Left renal cortex interstitium (tissue), 4 donors: ENCODE results near the gene PHF21B. TPM values are rescaled to one million over a fixed set of nuclear protein-coding genes. Genes with fewer than 3 reads are reported as not detected.
"Not testable (repeated sequence)": the region's sequence is repeated elsewhere in the genome, so short reads cannot be mapped to it uniquely, and the experiment has no call there.

ENCODE experiments used
- DNase-seq, 4 donors: peaks; one replicate each; pipeline ENCODE4 v3.0.0-alpha.2; 2013; ENCODE audit warnings: low read depth in 4 of 4, low spot score in 2 of 4, missing footprints in 1 of 4
- polyA plus RNA-seq, 4 donors: library from polyadenylated mRNA; unstranded; fragments of 120-200 nt; gene quantifications; one replicate each; pipeline ENCODE4 v1.2.1, GENCODE V29; 2013; ENCODE audit not compliant: insufficient read length in 4 of 4

Gene PHF21B
- polyA plus RNA-seq, 4 donors, result 3.6 to 8.9 (median 6.2) TPM

DNA sequence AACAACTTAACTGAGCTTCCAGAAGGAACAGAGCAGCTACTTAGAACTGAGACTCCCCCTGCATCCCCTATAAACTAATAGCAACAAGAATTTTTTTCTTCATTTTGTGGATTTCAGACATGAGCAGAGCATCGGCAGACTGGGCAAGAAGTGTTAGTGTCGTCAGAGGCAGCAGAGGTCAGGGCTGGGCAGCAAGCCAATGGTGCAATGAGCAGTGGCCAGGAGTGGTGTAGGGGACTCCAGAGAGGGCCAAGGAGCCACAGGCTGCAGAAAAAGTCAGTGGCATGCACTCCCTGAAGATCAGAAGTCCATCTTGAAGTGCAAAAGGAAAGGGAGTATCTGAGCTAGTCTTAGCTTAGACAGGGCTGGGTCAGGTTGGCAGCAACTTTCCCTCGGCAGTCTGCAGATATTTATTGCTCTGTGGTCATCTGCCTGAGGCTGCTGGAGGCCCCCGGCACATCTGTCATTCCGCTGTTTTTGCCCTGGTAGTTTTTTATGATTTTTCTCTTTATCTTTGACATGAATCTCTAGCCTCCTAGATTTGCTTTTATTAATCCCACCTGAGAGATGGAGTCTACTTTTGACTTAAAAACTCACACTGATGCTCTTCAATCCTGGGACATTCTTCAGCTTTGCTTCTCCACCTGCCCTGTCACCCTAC is 105.2 kb downstream of the PHF21B start:
- not testable (repeated sequence) for DNase-seq

DNA sequence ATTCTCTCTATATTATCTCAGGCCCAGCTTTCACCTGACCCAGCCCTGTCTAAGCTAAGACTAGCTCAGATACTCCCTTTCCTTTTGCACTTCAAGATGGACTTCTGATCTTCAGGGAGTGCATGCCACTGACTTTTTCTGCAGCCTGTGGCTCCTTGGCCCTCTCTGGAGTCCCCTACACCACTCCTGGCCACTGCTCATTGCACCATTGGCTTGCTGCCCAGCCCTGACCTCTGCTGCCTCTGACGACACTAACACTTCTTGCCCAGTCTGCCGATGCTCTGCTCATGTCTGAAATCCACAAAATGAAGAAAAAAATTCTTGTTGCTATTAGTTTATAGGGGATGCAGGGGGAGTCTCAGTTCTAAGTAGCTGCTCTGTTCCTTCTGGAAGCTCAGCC is 106.6 kb downstream of the PHF21B start:
- not testable (repeated sequence) for DNase-seq

DNA sequence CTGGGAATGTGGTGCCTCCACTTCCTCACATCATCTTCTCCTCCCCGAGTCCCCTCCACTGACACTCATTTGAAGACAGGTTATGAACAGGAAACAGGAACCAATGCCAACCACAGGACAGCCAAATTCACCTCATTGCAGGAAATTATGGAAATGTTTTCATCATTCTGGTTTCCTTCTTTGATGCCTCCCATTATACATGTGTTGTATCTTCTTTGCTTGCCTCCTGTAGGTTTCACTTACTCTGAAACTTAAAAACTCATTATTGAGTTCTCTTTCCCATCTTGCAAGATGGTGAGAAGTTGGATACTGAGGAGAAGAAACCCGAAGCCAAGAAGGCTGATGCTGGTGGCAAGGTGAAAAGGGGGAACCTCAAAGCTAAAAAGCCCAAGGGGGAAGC is 108.5 kb downstream of the PHF21B start:
- no peak for DNase-seq

DNA sequence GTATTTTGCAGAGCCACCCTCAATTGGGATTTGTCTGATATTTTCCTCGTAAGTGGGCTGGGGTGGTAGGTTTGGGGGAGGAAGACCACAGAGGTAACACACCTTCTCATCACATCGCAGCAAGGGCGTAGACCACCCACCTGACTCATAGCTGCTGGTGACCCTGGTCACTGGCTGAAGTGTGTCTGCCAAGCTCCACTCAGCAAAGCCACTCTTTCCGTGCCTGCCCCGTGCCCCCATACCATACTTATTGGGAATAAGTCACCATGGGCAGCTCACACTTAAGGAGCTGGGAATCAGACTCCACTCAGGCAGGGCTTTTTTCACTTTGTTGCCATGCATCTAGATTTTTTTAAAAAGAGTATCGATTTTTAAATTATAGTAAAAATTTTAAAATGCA is 111.6 kb downstream of the PHF21B start:
- DNase-seq, result no peak

DNA sequence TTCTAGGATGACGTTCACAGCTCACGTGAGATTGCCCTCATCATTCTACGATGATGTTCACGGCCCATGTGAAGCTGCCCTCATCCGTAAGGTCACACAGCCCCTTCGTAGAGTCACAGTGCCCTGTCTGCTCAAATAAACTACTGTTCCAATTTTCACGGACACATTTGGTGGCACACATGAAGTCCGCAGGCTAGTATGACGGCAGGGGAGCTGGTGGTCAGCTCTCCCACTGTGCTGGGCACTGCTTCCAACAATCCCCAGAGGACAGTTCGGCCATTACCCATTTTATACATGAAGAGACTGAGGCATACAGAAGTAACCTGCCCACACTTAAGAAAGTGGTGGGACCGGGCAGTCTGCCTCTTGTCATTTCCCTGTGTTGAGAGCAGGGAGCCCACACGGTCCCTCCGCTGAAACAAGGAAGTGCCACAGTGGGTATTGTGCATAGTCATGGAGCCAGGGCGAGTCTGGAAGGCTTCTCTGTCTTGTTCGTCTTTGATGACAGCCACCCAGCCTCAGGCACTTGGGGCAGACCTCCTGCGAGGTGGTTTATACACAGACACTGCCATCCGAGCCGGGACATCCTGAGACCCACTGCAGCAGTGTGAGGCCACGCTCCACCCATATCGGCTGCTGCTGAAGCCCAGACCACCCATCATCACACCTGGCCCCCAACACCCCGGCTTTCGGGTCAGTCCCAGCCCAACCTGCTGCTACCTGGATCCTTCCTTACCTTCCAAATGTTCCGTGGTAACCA is 114.3 kb downstream of the PHF21B start:
- no peak for DNase-seq

DNA sequence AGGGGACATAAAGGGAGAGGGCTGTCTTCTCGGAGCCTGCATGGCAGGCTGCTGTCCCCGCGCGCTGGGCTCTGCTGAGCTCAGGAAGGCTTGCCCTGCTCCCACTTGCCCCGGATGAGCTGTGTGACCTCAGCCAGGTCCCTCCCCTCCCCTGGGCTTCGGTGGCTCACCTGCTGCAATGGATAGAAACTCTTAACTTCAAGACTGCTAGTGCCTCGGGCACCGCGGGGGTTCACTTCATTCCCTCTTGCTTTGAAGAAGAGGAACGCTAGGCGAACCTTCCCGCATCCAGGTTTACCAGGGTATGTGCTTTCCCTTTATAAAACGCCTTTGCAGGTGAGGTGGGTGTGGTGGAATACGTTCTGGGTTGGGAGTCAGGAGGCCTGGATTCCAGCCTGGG is 115.0 kb downstream of the PHF21B start:
- no peak for DNase-seq

DNA sequence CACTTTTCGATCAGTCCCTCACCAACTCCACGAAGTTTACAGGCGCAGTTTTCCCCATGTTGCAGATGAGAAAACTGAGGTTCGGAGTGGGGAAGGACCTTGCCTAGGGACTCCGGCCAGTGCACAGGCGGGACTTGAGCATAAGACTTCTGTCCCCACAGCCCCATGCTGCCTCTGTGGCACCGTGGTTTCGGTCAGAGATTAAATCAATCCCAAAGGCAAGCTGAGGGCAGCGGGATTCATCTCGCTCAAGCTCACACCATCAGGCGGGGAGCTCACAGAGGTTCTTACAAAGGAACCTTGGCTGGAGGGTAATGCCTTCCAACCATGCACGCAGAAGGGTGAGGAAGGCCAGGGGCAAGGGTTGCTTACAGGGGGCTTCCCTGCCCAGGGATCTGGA is 115.5 kb downstream of the PHF21B start:
- DNase-seq, result no peak

DNA sequence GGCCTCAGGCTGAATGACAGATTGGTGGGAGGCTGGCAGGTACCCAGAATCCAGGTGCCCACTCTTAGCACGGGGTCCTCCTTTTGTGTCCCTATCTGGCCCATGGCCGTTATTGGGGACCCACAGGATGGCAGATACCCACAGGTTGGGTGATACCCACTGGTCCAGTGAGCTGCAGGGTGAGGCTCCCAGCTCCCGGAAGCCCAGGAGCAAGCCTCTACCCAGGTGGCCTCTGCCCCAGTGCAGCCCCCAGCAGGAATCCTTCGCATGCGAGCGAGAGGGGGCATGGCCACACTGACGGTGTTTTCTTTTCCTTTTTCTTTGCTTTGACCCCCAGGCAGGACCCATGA is 116.1 kb downstream of the PHF21B start:
- no peak for DNase-seq

DNA sequence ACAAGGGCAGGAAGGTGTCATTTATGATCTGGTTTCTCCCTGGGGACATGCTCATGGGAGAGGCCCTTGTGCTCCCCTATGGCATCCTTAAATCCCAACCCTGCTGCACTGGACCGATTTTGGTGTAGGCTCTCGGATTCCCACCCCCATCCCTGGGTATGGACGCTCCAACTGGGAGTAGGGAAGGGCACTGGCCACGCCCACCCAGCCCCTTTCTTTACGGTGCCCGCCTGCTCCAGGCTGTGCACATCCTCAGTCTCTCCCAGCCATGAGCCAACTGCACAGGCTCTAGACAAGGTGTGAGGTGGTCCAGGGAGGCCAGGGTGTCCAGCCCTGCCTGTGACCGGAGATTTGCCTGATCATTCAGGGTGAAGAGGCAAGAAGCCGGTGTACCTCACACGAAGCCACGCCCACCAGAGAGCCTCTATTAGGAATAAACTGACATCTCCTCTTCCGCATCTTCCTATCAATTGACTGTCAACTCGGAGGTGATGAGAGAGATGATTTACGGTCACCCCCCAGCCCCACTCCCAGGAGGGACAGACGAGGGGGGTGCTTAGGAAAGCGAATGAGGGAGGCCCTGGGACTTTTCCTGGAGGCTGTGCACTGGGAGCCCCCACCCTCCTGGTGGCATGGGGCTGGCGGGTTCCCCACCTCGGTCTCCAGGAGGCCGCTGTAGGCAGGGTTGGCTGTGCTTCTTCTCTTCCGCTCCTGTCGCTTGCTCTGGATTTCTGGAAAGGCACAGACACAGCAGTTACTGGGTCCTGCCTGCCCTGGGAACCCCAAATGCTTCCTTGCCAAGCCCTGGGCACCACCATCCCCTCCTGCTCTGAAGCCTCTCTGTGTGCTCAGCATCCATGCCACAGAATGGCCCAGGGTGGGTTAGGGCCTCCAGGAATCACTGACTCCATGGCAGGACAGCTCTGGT is 116.7 kb downstream of the PHF21B start:
- no peak for DNase-seq

DNA sequence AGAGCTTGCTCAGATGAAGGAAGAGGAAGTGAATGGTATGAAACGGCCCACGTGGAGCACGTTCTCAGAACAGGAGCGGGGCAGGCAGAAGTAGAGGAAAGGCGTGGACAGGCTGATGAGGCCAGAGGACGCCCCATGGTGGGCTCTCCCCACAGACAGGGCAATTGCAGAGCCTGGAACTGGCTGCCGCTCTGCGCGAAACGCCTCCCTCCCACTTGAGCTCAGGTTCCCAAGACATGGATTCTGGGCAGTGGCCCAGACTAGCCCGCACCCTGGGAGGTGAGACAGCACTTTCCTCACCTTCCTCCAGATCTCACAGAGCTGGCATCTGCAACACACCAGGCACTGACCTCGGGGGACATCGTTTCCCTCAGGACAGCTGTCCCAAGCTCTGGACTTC is 117.6 kb downstream of the PHF21B start:
- no peak for DNase-seq

DNA sequence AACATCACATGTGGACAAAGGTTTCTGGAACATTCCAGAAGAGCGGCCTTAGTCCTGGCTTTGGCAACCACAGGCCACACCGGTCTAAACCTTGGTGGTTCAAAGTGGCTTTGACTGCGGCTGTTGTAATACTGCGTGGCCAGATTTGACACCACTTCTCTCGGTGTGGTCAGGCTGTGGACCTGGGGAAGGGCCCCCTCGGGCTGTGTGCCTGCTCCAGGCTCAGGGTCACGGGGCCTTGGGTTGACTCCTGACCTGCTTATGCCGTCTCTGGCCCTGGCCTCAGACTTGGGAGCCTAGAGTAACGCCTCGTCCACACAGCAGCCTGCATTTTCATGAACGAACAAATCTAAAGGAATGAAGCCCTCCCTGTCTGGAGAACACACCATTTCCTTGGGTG is 118.0 kb downstream of the PHF21B start:
- DNase-seq, result no peak

DNA sequence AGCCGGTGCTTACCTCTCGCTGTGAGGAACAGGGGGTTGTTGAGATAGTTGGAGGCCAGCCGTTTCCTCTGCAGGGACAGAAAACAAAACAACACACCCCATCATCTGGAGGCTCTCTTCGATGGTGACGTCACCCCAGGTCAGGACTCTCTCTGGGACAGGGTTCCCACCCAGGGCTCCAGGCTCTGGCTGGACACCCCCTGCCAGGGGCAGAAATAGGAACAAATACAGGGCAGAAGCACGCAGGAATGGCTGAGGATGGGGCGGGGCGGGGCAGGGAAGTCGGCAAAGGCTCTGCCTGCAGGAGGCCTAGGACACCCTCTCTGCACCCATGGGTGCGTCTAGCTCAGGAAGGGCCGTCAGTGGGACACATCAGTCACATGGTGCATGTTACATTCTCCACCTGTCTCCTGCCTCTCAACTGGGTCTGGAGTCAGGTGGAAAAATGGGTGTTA is 118.5 kb downstream of the PHF21B start:
- no peak for DNase-seq

DNA sequence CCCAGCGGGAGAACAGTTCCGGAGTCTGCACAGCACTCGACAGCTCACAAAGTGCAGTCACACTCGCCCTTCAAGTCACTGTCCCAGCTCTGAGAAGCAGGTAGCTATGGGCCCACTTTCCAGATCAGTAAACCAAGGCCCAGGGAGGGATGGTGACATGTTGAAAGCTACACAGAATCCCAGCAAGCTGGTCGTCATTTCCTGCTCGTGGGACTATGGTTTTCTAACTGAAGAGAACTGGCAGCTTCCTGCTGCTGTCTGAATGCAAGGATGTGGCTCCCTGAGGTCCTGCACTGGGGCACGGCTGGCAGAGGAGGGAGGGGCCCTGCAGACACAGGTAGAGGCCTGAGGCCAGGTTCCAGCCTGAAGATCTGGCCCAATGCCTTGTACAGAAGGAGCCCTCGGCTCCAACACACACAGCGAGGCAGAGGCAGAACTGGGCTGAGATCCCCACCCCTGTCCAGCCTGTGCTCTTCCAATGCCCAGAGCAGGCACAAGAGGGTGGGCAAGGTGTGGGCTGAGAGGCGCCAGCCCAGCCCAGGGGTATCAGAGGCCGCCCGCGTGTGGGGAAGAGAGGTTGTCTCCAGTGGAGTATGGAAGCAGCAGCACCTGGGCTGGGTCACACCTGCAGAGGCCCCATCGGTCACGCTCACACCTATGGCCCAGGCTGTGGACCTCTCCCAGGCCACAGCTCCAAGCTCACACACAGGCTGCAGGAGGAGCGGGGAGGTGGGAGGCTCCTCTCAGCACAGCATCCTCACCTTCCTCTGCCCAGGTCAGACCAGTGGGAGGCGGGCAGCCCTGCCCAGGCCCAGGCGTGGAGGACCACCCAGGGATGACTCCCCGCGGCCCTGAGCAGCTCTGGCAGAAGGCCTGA is 119.2 kb downstream of the PHF21B start:
- DNase-seq, result no peak

DNA sequence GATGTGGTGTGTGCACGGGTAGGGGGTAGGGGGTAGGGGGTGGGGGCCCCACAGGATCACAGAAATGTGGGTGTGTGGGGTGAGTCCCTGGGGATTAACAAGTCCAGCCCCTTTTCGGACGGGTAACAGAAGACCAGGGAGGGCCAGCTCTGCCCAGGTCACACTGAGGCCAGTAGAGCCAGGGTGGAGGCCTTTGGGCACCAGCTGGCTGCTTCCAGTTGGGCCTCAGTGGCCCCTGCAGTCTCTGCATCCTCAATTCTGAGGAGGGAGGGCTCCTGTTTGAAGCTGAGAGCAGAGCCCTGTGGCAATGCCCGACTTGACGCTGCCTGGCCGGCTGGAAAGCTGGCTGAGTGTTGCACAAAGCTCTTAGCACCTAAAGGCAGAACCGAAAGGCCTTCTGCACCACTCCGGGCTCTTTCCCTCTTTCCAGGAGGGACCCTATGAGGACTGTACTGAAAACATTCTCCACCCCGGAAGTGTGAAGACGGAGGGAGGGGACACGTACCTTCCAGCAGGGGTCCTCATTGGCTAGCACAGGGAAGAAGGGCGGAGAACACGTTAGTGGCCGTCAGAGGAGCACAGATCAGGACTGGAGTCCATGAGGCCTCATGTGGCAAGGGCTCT is 120.4 kb downstream of the PHF21B start:
- DNase-seq, result no peak

DNA sequence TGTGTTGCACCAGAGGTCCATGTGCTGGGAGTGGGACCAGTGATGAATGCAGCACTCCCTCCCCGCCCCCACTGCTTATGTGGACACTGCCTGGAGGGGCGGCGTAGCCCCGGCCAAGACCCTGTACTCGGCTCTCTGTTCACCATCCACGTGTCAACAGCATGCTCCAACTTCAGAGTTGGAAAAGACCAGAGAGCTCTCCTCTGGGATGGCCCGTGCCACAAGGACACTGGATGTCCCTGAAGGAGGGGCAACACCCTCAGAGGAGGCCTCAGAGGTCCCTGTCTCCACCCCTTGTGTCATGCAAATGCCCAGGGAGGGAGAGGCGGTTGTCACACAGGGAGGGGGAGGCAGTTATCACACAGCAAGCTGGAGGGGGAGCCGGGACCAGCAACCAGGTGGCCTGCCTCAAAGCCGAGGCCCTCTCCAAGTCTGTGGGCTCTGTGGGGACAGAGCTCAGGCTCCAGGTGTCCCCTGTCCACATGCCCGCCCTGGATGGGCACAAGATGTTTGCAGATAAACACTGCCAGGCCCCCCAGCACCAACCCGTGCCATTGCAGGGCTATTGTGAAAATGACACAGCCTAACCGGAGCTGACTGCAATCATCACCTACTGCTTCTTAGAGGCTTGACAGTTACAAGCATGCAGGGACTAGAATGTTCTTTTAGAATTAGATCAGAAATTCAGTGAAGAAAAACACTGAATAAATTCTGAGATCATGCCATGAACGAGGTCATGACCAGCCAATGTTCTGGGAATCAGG is 121.1 kb downstream of the PHF21B start:
- no peak for DNase-seq

DNA sequence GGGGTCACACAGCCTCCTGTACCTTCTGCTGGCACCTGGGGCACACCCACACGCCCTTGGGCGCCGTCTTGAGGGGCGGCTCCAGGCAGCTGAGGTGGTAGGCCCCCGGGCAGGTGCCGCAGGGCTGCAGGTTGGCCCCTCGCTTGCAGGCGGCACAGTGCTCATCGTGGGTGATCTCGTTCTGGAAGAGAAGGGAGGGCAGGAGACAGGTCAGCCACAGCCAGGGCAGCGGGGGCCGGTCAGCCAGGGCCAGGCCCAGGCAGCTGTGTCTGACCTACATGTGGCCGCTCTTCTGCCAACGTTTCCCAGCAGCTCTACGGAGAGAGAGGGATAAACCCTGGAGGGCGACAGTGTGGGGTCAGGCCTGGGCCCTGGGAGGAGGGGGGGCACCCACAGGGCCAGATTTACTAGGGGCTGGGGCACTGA is 121.9 kb downstream of the PHF21B start:
- DNase-seq, result no peak

DNA sequence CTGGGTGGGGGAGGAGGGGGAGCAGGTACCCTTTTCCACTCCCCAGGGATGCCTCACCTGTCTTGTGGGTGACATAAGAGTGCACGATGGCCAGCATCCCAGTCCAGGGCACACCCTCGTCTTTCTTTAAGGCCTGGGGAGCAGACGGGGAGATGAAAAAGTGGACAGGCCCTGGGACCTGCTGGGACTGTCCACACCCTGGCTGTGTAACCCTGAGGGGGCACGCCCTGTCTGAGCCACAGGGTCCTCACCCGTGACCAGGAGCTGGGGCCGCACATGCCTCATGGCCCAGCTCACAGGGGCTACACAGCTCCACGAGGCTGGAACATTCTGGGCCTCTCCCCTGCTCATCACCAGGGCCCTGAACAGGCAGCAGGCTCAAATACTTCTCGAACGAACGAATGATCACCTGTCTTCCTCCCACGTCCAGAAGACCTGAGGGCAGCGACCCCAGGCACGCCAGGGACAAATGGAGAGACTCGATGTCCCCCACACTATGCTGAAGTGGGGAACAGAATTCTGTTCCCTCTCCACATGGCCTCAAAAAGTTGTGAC is 123.9 kb downstream of the PHF21B start:
- no peak for DNase-seq

DNA sequence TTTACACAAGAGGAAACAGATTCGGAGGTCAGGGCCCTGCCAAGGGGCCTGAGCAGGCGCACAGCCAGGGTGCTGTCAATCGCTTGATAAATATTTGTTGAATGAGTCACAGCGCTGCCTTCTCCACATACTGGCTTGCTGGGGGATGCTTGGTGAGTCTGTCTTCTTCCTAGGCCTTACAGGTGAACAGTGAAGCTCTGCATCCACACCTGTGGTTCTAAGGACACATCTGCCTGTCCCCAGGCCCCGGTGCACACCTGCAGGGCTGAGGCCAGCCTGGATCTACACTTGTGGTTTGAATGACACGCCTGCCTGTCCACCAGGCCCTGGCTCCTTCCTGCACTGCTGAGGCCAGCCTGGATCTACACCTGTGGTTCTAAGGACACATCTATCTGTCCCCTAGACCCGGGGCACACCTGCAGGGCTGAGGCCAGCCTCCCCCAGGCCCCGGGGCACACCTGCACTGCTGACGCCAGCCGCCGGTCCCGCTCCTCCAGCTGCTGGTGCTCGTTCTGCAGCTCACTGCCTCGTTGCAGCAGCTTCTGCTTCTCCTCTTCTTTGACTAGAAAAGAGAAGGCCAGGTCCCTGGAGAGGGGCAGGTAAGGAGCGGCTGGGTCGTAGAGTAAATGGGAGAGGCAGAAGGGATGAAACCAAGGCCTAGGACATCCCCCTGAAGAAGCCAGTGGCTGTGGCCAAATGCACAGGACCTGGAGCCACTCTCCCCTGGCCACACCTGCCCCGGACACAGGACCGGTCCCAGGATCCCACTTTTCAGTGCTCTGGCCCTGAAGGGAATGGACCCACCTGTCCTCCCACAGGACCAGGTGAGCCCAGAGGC is 124.6 kb downstream of the PHF21B start:
- no peak for DNase-seq
